ENCODE results near the gene NAA15. TPM values are rescaled to one million over a fixed set of nuclear protein-coding genes. Genes with fewer than 3 reads are reported as not detected.

NAA15 gene
- total and polyA plus RNA-seq, 2 of the 8 experiments (the other 6 are each of a cell fraction or from before 2014, with no cell fraction given): 9.7 to 124 TPM

DNA sequence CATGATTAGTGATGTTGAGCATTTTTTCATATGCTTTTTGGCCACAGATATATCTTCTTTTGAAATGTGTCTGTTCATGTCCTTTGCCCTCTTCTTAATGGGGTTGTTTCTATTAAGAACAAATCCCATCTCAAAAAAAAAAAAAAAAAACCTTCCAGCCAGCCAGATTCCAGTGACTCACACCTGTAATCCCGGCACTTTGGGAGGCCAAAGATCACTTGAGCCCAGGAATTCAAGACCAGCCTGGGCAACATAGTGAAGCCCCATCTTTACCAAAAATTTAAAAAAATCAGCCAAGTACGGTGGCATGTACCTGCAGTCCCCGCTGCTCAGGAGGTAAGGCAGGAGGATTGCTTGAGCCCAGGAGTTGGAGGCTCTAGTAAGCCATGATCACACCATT is 157.7 kb downstream of the NAA15 start:
- no peak overlapping the region for H2AFZ ChIP-seq (ENCODE audit: low read length)
- peaks cover 3 to 87% of the 10 kb centered on the region in 2 experiments; a peak in 3 of 4 replicates for H3K79me2 ChIP-seq (ENCODE audit: control insufficient read depth in 1 of 2, insufficient read depth in 2 of 2, low read length in 2 of 2)
- no peak overlapping the region for H4K91ac ChIP-seq (replicated peaks; ENCODE audit: insufficient read length, low read length)
- no peak overlapping the region for H3K4me2 ChIP-seq (ENCODE audit: insufficient read depth in 1 of 2, low read depth in 2 of 2, low read length in 2 of 2)
- ChIA-PET POLR2A (ENCODE audit: partially characterized antibody) (no interaction called here), CTCF (ENCODE audit: partially characterized antibody) (no interaction called here)
- H2BK12ac ChIP-seq (ENCODE audit: low read depth, low read length): no peak overlapping the region
- no peak overlapping the region for H2BK20ac ChIP-seq (ENCODE audit: low read length)
- H3K4me1 ChIP-seq (replicated peaks in 1 of 4; ENCODE audit: control insufficient read depth in 3 of 4, insufficient read depth in 4 of 4, low read length in 3 of 4): peaks cover 2 to 16% (median 7%) of the 10 kb centered on the region in 4 experiments; a peak in 5 of 7 replicates
- no peak overlapping the region for H3K18ac ChIP-seq (ENCODE audit: extremely low read depth, low read length)
- peaks cover 4% of the 10 kb centered on the region; the same call in 1 of the 2 replicates for H3K79me1 ChIP-seq (ENCODE audit: low read depth, low read length)
- H3K27ac ChIP-seq (ENCODE audit: low read depth, low read length): no peak overlapping the region
- H4K20me1 ChIP-seq (replicated peaks in 1 of 2; ENCODE audit: control insufficient read depth in 1 of 2, insufficient read depth in 2 of 2, low read length in 2 of 2): peaks cover 0 to 1% of the 10 kb centered on the region in 2 experiments
- TF ChIP-seq FOSL1 (IDR thresholded peaks at IDR 0.05; ENCODE audit: insufficient read depth, low read depth, low read length): no peak
- TF ChIP-seq USF2 (IDR thresholded peaks at IDR 0.05; ENCODE audit: low read length): no peak
- no peak for TF ChIP-seq CTCF (IDR thresholded peaks at IDR 0.05; ENCODE audit: control extremely low read depth in 1 of 3, insufficient read depth in 1 of 3, low read depth in 1 of 3, low read length in 3 of 3)
- TF ChIP-seq SIRT6 (IDR thresholded peaks at IDR 0.05; ENCODE audit: low read length): no peak
- no peak for TF ChIP-seq TCF12 (IDR thresholded peaks at IDR 0.05; ENCODE audit: low read depth, low read length)
- no peak for TF ChIP-seq SRF (IDR thresholded peaks at IDR 0.05; ENCODE audit: low read depth, low read length)
- TF ChIP-seq EP300 (IDR thresholded peaks at IDR 0.05; ENCODE audit: borderline replicate concordance in 1 of 2, low read depth in 2 of 2, low read length in 2 of 2): no peak
- TF ChIP-seq BACH1 (IDR thresholded peaks at IDR 0.05; ENCODE audit: low read length): no peak
- no peak for TF ChIP-seq SP2 (IDR thresholded peaks at IDR 0.05; ENCODE audit: low read length)
- TF ChIP-seq GTF2F1 (IDR thresholded peaks at IDR 0.05; ENCODE audit: borderline replicate concordance, low read depth, low read length): no peak
- 84% methylated on average over 3 of the region's 3 CpGs; no CpG with 5 or more reads in 1 of the 2 experiments for WGBS, 2 experiments (ENCODE audit: extremely low coverage in 1 of 2, insufficient coverage in 1 of 2, insufficient read length in 1 of 2, insufficient replicate concordance in 2 of 2, low coverage in 1 of 2, low lambda C conversion rate in 2 of 2, missing lambda C conversion rate in 1 of 2)
- H3K36me3 ChIP-seq (ENCODE audit: control insufficient read depth in 2 of 4, insufficient read depth in 4 of 4, low read length in 3 of 4): no peaks in the 10 kb centered on the region
- H3K27me3 ChIP-seq (replicated peaks in 1 of 4; ENCODE audit: control insufficient read depth in 3 of 4, extremely low read depth in 1 of 4, insufficient read depth in 3 of 4, low read length in 3 of 4): no peaks in the 10 kb centered on the region
- no peak overlapping the region for H2BK15ac ChIP-seq (ENCODE audit: low read length)
- no peak overlapping the region for H3K23ac ChIP-seq (ENCODE audit: insufficient read length)
- no peak overlapping the region for H4K8ac ChIP-seq (ENCODE audit: extremely low read depth, insufficient read depth, low read length)
- FAIRE-seq: no peak
- H3K14ac ChIP-seq (ENCODE audit: insufficient read length): no peak overlapping the region
- no peak overlapping the region for H4K5ac ChIP-seq (ENCODE audit: insufficient read length, low read depth, low read length)
- H3K4me3 ChIP-seq (ENCODE audit: extremely low read depth in 1 of 4, insufficient read depth in 2 of 4, low read depth in 3 of 4, low read length in 4 of 4): no peak overlapping the region
- peak overlapping the region; percentile 21; the same call in 1 of the 2 replicates for H2BK5ac ChIP-seq (ENCODE audit: low read depth, low read length)
- H3K9me3 ChIP-seq (ENCODE audit: insufficient read depth in 2 of 2, low read depth in 1 of 2, low read length in 1 of 2): no peaks in the 10 kb centered on the region
- H2AK5ac ChIP-seq (ENCODE audit: low read depth, low read length): no peak overlapping the region; the same call in 1 of the 2 replicates
- peak in 1 of 2 experiments; percentile 30 for DNase-seq (ENCODE audit: low read depth in 1 of 2, low spot score in 2 of 2)
- no peak overlapping the region for H3K56ac ChIP-seq (replicated peaks; ENCODE audit: insufficient read length, low read depth, low read length)
- H3K4ac ChIP-seq (replicated peaks; ENCODE audit: insufficient read length, low read depth, low read length): no peak overlapping the region
- no peak overlapping the region for H2BK120ac ChIP-seq (replicated peaks; ENCODE audit: low read depth, low read length)
- peaks cover 5% of the 10 kb centered on the region for H3K23me2 ChIP-seq (ENCODE audit: low read depth, low read length)
- no peak overlapping the region for H3K9ac ChIP-seq (replicated peaks in 1 of 4; ENCODE audit: extremely low read depth in 1 of 4, low read depth in 3 of 4, low read length in 3 of 4)

Data from H1 (cell line).